ENCODE measurements around the gene EIF6.
"Not testable (repeated sequence)": the region's sequence is repeated elsewhere in the genome, so short reads cannot be mapped to it uniquely, and the experiment has no call there.

The EIF6 gene

DNA sequence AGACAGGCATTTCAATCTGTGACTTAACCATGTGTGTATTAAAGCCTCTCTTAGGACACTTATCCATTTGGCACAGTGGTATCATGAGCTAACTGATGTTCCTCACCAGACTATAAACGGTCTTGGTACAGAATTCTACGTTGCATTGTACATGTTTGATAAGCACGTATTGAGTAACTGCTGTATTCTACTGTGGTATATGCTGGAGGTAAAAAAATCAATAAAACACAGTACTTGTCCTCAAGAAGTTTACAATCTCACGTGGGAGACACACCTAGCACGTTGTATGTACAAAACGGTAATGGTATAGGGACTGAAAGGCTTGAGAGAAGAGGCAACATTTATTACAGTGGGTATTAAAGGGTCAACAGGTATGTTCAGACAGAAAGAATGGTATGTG is 40.8 kb upstream of the EIF6 start:
- H3K27me3 ChIP-seq (replicated peaks; ENCODE audit: control insufficient read depth, insufficient read depth, low read length, poor library complexity, severe bottlenecking), result no peaks in the 10 kb centered on the region
- no peak overlapping the region for H3K27ac ChIP-seq (ENCODE audit: insufficient read depth, low read length, poor library complexity, severe bottlenecking)
- DNase-seq, result no peak
- H3K36me3 ChIP-seq (ENCODE audit: control insufficient read depth, insufficient read depth, low read length), result no peaks in the 10 kb centered on the region
- no peak overlapping the region for H3K4me3 ChIP-seq (ENCODE audit: insufficient read depth, low read depth, low read length, poor library complexity, severe bottlenecking)
- no peaks in the 10 kb centered on the region for H3K4me1 ChIP-seq (ENCODE audit: control insufficient read depth, insufficient read depth, low read length, poor library complexity, severe bottlenecking)
- H3K9me3 ChIP-seq (ENCODE audit: control insufficient read depth, low read length), result no peaks in the 10 kb centered on the region

DNA sequence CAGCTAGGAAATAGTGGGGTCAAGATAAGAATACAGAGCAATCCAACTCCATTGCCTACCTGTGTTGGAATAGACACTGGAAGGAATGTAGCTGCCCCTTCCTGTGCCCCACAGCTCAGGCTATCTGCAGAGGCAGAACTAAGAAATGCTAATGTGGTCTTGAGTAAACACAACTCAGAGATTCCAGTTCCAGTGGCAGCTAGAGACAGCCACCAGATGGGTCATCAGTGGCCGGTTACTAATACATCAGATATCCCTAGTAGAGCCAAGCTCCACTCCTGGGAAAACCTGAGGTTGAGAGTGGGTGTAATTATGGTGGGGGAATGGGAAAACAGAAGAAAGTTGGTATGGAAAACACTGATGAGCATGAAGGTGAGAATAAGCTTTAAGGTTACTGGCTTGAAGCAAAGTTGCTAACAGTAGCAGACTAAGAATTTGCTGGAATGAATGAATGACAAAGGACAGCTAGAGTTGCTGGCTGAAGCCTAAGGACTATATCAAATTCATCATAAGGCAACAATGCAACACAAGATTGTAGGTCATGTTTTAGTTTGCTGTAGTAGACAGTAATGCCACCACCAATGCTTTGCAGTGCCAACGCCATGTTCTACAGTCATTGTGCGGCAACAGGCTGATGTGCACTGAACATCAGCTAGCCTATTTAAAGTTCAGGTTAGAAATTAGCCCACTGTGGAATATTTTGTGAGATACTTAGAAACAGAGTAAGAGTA is 36.0 kb upstream of the EIF6 start:
- H3K27ac ChIP-seq (ENCODE audit: insufficient read depth, low read length, poor library complexity, severe bottlenecking), result no peak overlapping the region
- DNase-seq, result no peak
- no peaks in the 10 kb centered on the region for H3K27me3 ChIP-seq (replicated peaks; ENCODE audit: control insufficient read depth, insufficient read depth, low read length, poor library complexity, severe bottlenecking)
- no peaks in the 10 kb centered on the region for H3K9me3 ChIP-seq (ENCODE audit: control insufficient read depth, low read length)
- no peaks in the 10 kb centered on the region for H3K4me1 ChIP-seq (ENCODE audit: control insufficient read depth, insufficient read depth, low read length, poor library complexity, severe bottlenecking)
- H3K36me3 ChIP-seq (ENCODE audit: control insufficient read depth, insufficient read depth, low read length), result no peaks in the 10 kb centered on the region
- no peak overlapping the region for H3K4me3 ChIP-seq (ENCODE audit: insufficient read depth, low read depth, low read length, poor library complexity, severe bottlenecking)

DNA sequence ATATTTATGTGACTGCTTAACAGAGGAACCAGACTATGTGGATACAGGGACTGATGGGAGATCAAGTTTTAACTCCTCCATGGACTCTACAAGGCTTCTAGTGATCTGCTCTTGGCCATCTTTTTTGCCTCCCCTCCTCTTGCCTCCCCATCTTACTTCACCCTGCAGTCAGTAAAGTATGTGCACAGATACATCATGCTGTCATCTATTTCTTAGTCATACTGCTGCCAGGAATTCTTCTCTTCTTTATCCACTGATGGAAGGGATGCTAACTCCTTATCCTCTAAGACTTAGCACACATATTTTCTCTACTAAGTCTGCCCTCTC is 35.3 kb upstream of the EIF6 start:
- no peak overlapping the region for H3K4me3 ChIP-seq (ENCODE audit: insufficient read depth, low read depth, low read length, poor library complexity, severe bottlenecking)
- H3K4me1 ChIP-seq (ENCODE audit: control insufficient read depth, insufficient read depth, low read length, poor library complexity, severe bottlenecking), result no peaks in the 10 kb centered on the region
- H3K9me3 ChIP-seq (ENCODE audit: control insufficient read depth, low read length), result no peaks in the 10 kb centered on the region
- H3K36me3 ChIP-seq (ENCODE audit: control insufficient read depth, insufficient read depth, low read length), result no peaks in the 10 kb centered on the region
- no peak for DNase-seq
- no peak overlapping the region for H3K27ac ChIP-seq (ENCODE audit: insufficient read depth, low read length, poor library complexity, severe bottlenecking)
- no peaks in the 10 kb centered on the region for H3K27me3 ChIP-seq (replicated peaks; ENCODE audit: control insufficient read depth, insufficient read depth, low read length, poor library complexity, severe bottlenecking)

- H3K27ac ChIP-seq (ENCODE audit: insufficient read depth, low read length, poor library complexity, severe bottlenecking), result no peak overlapping the region
- DNase-seq, result no peak
- no peaks in the 10 kb centered on the region for H3K4me1 ChIP-seq (ENCODE audit: control insufficient read depth, insufficient read depth, low read length, poor library complexity, severe bottlenecking)
- H3K4me3 ChIP-seq (ENCODE audit: insufficient read depth, low read depth, low read length, poor library complexity, severe bottlenecking), result no peak overlapping the region
- H3K27me3 ChIP-seq (replicated peaks; ENCODE audit: control insufficient read depth, insufficient read depth, low read length, poor library complexity, severe bottlenecking), result no peaks in the 10 kb centered on the region
- no peaks in the 10 kb centered on the region for H3K9me3 ChIP-seq (ENCODE audit: control insufficient read depth, low read length)
- no peaks in the 10 kb centered on the region for H3K36me3 ChIP-seq (ENCODE audit: control insufficient read depth, insufficient read depth, low read length)
These were observed 34.8 kb upstream of the EIF6 start for GRCh38 chr20:35319192-35319870.

DNA sequence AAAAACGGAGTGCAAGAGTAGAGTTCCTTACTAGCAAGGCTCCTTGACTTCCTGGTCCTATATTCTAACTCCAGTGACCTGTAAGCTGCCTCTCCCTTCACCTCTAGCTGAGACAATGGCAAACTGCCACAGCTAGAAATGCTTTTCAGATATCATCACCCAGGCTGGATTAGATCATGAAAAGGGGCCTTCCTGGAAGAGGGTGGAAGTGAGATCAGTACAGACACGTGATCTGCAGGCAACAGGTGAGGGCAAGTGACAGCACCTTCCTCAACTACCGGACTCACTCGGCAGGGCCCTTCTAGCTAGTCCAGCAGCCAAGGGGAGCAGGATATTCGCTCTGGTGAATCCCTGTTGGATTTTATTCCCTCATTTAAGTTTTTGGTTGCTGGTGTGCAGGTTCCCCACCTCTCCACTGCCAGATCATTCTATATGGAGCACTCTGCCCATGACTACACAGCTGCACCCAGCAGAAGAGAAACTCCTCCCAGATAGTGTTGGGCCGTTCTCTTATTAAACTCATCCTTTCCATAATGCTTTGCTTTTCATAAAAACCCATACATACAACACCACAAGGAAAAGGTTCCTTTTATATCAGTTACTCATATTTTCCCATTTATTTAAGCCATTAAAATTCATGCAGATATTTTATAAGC is 34.1 kb upstream of the EIF6 start:
- no peak for DNase-seq
- H3K9me3 ChIP-seq (ENCODE audit: control insufficient read depth, low read length), result no peaks in the 10 kb centered on the region
- H3K4me1 ChIP-seq (ENCODE audit: control insufficient read depth, insufficient read depth, low read length, poor library complexity, severe bottlenecking), result no peaks in the 10 kb centered on the region
- no peaks in the 10 kb centered on the region for H3K36me3 ChIP-seq (ENCODE audit: control insufficient read depth, insufficient read depth, low read length)
- no peak overlapping the region for H3K4me3 ChIP-seq (ENCODE audit: insufficient read depth, low read depth, low read length, poor library complexity, severe bottlenecking)
- no peak overlapping the region for H3K27ac ChIP-seq (ENCODE audit: insufficient read depth, low read length, poor library complexity, severe bottlenecking)
- no peaks in the 10 kb centered on the region for H3K27me3 ChIP-seq (replicated peaks; ENCODE audit: control insufficient read depth, insufficient read depth, low read length, poor library complexity, severe bottlenecking)

GRCh38 chr20:35317416-35318210 is 33.0 kb upstream of the EIF6 start:
- no peaks in the 10 kb centered on the region for H3K27me3 ChIP-seq (replicated peaks; ENCODE audit: control insufficient read depth, insufficient read depth, low read length, poor library complexity, severe bottlenecking)
- H3K4me1 ChIP-seq (ENCODE audit: control insufficient read depth, insufficient read depth, low read length, poor library complexity, severe bottlenecking), result no peaks in the 10 kb centered on the region
- no peak overlapping the region for H3K27ac ChIP-seq (ENCODE audit: insufficient read depth, low read length, poor library complexity, severe bottlenecking)
- H3K36me3 ChIP-seq (ENCODE audit: control insufficient read depth, insufficient read depth, low read length), result no peaks in the 10 kb centered on the region
- H3K4me3 ChIP-seq (ENCODE audit: insufficient read depth, low read depth, low read length, poor library complexity, severe bottlenecking), result no peak overlapping the region
- no peak for DNase-seq
- H3K9me3 ChIP-seq (ENCODE audit: control insufficient read depth, low read length), result no peaks in the 10 kb centered on the region

DNA sequence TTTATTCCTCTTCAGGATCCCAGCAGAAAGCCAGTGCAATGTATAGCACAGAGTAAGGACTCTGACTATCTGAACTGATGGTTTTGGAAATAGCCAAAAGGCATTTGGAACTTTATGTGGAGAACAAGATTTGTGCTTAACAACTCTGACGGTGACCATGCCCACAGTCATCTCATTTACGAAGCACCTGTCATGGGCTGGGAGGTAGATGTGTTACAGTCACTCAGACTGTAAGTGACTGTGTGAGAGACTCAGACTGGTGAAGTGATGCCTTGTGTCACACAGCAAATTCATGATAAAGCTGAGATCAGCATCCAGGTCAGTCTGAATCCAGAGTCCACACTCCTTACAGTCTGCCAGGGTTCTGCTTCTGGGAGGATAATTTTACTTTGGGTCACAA is 31.5 kb upstream of the EIF6 start:
- no peak overlapping the region for H3K27ac ChIP-seq (ENCODE audit: insufficient read depth, low read length, poor library complexity, severe bottlenecking)
- no peak overlapping the region for H3K4me3 ChIP-seq (ENCODE audit: insufficient read depth, low read depth, low read length, poor library complexity, severe bottlenecking)
- H3K27me3 ChIP-seq (replicated peaks; ENCODE audit: control insufficient read depth, insufficient read depth, low read length, poor library complexity, severe bottlenecking), result no peaks in the 10 kb centered on the region
- H3K9me3 ChIP-seq (ENCODE audit: control insufficient read depth, low read length), result no peaks in the 10 kb centered on the region
- no peaks in the 10 kb centered on the region for H3K4me1 ChIP-seq (ENCODE audit: control insufficient read depth, insufficient read depth, low read length, poor library complexity, severe bottlenecking)
- no peak for DNase-seq
- no peaks in the 10 kb centered on the region for H3K36me3 ChIP-seq (ENCODE audit: control insufficient read depth, insufficient read depth, low read length)

- DNase-seq; H3K4me3 ChIP-seq (ENCODE audit: insufficient read depth, low read depth, low read length, poor library complexity, severe bottlenecking); H3K27ac ChIP-seq (ENCODE audit: insufficient read depth, low read length, poor library complexity, severe bottlenecking); H3K36me3 ChIP-seq (ENCODE audit: control insufficient read depth, insufficient read depth, low read length); H3K4me1 ChIP-seq (ENCODE audit: control insufficient read depth, insufficient read depth, low read length, poor library complexity, severe bottlenecking); H3K27me3 ChIP-seq (replicated peaks; ENCODE audit: control insufficient read depth, insufficient read depth, low read length, poor library complexity, severe bottlenecking); H3K9me3 ChIP-seq (ENCODE audit: control insufficient read depth, low read length): not testable (repeated sequence)
These were observed 31.1 kb upstream of the EIF6 start for GRCh38 chr20:35315632-35316020.

GRCh38 chr20:35314816-35315631 is 30.5 kb upstream of the EIF6 start:
- Histone ChIP-seq H3K27ac (ENCODE audit: insufficient read depth, low read length, poor library complexity, severe bottlenecking) (no peak overlapping the region), H3K36me3 (ENCODE audit: control insufficient read depth, insufficient read depth, low read length) (no peaks in the 10 kb centered on the region), H3K9me3 (ENCODE audit: control insufficient read depth, low read length) (no peaks in the 10 kb centered on the region), H3K27me3 (replicated peaks; ENCODE audit: control insufficient read depth, insufficient read depth, low read length, poor library complexity, severe bottlenecking) (no peaks in the 10 kb centered on the region), H3K4me3 (ENCODE audit: insufficient read depth, low read depth, low read length, poor library complexity, severe bottlenecking) (no peak overlapping the region), H3K4me1 (ENCODE audit: control insufficient read depth, insufficient read depth, low read length, poor library complexity, severe bottlenecking) (no peaks in the 10 kb centered on the region)
- DNase-seq, result no peak
